Left ventricle myocardium inferior (tissue), 1 donor: ENCODE results near the gene ST6GALNAC5. TPM values are rescaled to one million over a fixed set of nuclear protein-coding genes. Genes with fewer than 3 reads are reported as not detected.

Experiments
- DNase-seq: peaks from one replicate; pipeline ENCODE4 v3.0.0-alpha.2; 2020
- H3K27ac ChIP-seq: fragments of 200-600 bp; replicated peaks from 2 replicates; pipeline ENCODE4 v1.8.0; 2021
- H3K27me3 ChIP-seq: fragments of 200-600 bp; 2 replicates; pipeline ENCODE4 v1.8.0; 2021; ENCODE audit warnings: low read depth
- H3K36me3 ChIP-seq: fragments of 200-600 bp; 2 replicates; pipeline ENCODE4 v1.8.0; 2021
- H3K4me1 ChIP-seq: fragments of 200-600 bp; 2 replicates; pipeline ENCODE4 v1.8.0; 2021
- H3K4me3 ChIP-seq: fragments of 200-600 bp; 2 replicates; pipeline ENCODE4 v1.8.0; 2021; ENCODE audit warnings: mild to moderate bottlenecking, moderate library complexity
- H3K9me3 ChIP-seq: fragments of 200-600 bp; replicated peaks from 2 replicates; pipeline ENCODE4 v1.8.0; 2021
- intact Hi-C: fragments of 100-400 bp; cut with micrococcal nuclease; formaldehyde crosslinking; loops from one replicate; pipeline ENCODE4 v1.11.0; 2022
- total RNA-seq: library from RNA; stranded (reverse); fragmentation: NEBNext Ultra II Directional; extraction: Animal tissue kit (Norgen Biotek cat#: 25700); gene quantifications from one replicate; pipeline ENCODE4 v1.2.1, GENCODE V29; 2021
- TF ChIP-seq, protein P1 (sequence below): fragments of 200-600 bp; IDR thresholded peaks from 2 replicates; pipeline ENCODE4 v1.8.0; 2021; ENCODE audit warnings: antibody characterized with exemption, mild to moderate bottlenecking, borderline replicate concordance
- donor health status: DM: no; HTN: yes; CAD: no; lungs with severe emphysema.

ST6GALNAC5 gene
- total RNA-seq, 1 donor from 2014 or later = 0.41 TPM

DNA sequence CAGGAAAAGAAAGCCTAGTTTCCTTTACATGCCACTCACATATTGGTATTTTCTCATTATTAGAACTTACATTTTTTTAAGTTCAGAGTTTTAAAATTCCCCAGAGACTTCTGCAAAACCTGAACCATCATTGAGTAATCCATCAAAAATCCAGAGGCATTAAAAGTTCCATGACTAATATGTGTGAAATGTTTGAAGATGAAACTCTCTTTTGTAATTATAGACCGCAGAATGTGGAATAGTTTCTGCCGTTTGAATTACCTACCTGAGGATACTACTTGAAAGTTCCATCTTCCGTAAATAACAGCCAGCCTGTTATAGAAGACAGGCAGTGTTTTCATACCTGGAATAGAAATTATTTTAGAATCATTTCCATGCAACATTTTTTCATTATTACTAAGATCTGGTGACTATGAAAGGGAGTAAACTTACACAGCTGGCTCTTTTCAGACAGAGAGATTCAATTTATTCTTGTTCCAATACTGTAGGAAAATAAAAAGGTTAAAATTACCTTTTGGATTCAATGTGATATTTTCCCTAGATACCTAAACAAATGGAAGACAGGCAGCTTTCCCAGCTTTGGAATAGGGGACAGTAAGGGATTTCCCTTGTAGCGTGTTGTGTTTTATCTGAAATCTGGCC, 131.4 kb downstream of the ST6GALNAC5 start:
- no peak for DNase-seq
- Histone ChIP-seq H3K27ac (no peak overlapping the region), H3K27me3 (peaks cover 4% of the 10 kb centered on the region), H3K9me3 (no peaks in the 10 kb centered on the region), H3K36me3 (no peaks in the 10 kb centered on the region), H3K4me3 (no peak overlapping the region), H3K4me1 (no peaks in the 10 kb centered on the region)
- intact Hi-C loops = no loop called here
- TF ChIP-seq, protein P1, sequence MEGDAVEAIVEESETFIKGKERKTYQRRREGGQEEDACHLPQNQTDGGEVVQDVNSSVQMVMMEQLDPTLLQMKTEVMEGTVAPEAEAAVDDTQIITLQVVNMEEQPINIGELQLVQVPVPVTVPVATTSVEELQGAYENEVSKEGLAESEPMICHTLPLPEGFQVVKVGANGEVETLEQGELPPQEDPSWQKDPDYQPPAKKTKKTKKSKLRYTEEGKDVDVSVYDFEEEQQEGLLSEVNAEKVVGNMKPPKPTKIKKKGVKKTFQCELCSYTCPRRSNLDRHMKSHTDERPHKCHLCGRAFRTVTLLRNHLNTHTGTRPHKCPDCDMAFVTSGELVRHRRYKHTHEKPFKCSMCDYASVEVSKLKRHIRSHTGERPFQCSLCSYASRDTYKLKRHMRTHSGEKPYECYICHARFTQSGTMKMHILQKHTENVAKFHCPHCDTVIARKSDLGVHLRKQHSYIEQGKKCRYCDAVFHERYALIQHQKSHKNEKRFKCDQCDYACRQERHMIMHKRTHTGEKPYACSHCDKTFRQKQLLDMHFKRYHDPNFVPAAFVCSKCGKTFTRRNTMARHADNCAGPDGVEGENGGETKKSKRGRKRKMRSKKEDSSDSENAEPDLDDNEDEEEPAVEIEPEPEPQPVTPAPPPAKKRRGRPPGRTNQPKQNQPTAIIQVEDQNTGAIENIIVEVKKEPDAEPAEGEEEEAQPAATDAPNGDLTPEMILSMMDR = no peak

DNA sequence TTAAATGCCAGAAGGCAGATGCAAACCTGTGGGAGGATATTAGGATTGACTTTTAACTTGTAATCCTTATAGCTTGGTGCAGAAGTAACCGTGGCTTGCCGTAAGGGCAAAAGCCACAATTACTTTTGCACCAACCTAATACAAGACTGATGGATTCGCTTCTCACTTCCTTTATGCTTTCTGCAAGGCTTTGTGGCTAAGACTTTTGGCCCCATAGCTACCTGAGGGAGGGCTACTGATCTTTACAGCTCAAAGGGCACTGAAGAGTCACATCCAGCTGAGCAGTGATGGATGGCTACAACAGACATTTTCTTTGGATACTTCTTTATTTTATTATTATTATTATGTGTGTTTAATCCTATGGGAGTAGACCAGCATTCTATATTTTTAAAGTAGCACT, 140.4 kb downstream of the ST6GALNAC5 start:
- H3K27ac ChIP-seq = no peak overlapping the region
- H3K27me3 ChIP-seq = no peaks in the 10 kb centered on the region
- H3K36me3 ChIP-seq = no peaks in the 10 kb centered on the region
- TF ChIP-seq, protein P1 = no peak
- intact Hi-C loops = no loop called here
- H3K9me3 ChIP-seq = no peaks in the 10 kb centered on the region
- no peaks in the 10 kb centered on the region for H3K4me1 ChIP-seq
- H3K4me3 ChIP-seq = no peak overlapping the region
- no peak for DNase-seq

DNA sequence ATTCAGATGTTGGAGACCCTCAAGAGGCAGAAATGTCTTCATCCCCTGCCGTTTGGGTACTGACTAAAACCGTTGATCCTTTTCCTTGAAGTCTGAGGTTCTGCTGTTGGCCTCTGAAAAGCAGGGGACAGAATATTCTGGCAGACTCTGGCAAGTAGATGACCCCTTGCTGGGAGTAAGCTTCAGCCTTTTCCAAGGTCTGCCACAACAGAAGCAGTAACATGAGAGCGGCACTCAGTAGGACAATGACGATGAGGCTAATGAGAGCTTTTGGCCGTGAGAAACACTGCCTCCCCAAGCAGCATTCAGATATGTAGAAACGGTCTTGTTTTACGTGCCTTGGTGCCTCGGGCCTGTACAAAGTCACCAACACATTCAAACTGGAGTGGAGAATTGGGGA, 143.7 kb downstream of the ST6GALNAC5 start:
- H3K4me3 ChIP-seq = no peak overlapping the region
- peaks cover 7% of the 10 kb centered on the region for H3K27me3 ChIP-seq
- no peak for DNase-seq
- intact Hi-C loops = no loop called here
- TF ChIP-seq, protein P1 = no peak
- no peak overlapping the region for H3K27ac ChIP-seq
- H3K4me1 ChIP-seq = no peaks in the 10 kb centered on the region
- no peaks in the 10 kb centered on the region for H3K36me3 ChIP-seq
- H3K9me3 ChIP-seq = no peaks in the 10 kb centered on the region

DNA sequence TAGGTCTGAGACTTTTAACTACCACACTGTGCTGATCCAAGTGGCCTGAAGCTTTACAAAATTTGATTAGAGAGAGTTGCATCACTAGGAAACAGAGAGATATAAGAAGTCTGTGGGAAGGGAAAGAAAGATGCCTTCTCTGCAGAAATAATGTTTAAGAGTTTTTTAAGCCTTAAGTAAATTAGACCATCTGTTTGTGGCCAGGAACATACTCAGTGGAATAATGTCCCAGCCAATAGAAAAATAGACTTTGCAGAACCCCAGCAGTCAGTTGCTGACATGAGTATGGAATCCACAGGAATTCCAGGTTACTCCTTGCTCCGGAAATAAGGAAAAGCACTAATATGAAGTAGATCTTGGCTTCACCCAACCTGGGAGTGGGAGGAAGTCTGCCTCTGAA, 144.8 kb downstream of the ST6GALNAC5 start:
- Histone ChIP-seq H3K4me3 (no peak overlapping the region), H3K36me3 (no peaks in the 10 kb centered on the region), H3K27ac (no peak overlapping the region), H3K4me1 (no peaks in the 10 kb centered on the region), H3K9me3 (no peaks in the 10 kb centered on the region), H3K27me3 (peaks cover 17% of the 10 kb centered on the region)
- TF ChIP-seq, protein P1 = no peak
- intact Hi-C loops = no loop called here
- no peak for DNase-seq

DNA sequence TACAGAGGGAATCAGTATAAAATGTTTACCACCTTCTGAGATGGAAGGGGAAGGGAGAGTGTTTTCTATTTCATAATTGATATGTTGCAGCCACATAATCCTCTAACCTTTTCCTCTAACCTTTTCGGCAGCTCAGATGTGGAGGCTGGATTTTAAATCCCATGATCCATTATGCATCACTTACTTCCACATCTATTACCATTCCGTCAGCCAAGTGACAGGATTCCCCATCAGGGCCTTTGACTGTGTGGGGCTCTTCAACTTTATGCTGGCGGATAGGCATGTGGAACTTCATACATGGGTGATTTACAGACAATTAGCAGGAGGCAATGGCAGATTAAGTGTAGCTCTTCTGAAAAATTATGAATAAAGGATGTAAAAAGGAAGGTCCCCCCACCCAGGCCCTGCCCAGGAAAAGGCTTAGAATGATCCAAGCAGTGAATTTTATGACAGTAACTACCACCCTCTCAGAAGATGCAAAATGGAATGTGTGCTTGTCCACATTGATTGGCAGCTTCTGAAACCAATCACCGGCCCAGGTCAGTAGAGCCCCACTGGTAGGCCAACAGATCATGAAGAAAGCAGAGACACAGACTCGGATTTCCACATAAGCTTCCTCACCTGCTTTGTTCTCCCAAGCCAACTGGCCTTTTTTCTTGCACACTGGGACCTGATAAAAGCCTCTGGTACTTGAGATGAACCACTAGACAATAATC, 147.0 kb downstream of the ST6GALNAC5 start:
- peaks cover 25% of the 10 kb centered on the region for H3K27me3 ChIP-seq
- intact Hi-C loops = no loop called here
- no peak overlapping the region for H3K27ac ChIP-seq
- H3K9me3 ChIP-seq = no peaks in the 10 kb centered on the region
- no peak for DNase-seq
- TF ChIP-seq, protein P1 = no peak
- no peaks in the 10 kb centered on the region for H3K36me3 ChIP-seq
- no peak overlapping the region for H3K4me3 ChIP-seq
- no peaks in the 10 kb centered on the region for H3K4me1 ChIP-seq
